Mucosa of rectum (tissue), 2 donors: ENCODE data around the gene PPP1R37.

ENCODE experiments used
- H3K27ac ChIP-seq, 2 donors: one replicate each; pipeline ENCODE4 v1.7.0; 2013; ENCODE audit warnings: inconsistent platforms in 2 of 2, low read depth in 2 of 2, low read length in 2 of 2
- H3K27me3 ChIP-seq, 2 donors: one replicate each; pipeline ENCODE4 v1.7.0; 2013; ENCODE audit warnings: low read length in 2 of 2; ENCODE audit not compliant: control insufficient read depth in 2 of 2, insufficient read depth in 2 of 2
- H3K36me3 ChIP-seq, 2 donors: one replicate each; pipeline ENCODE4 v1.7.0; 2013; ENCODE audit warnings: low read length in 2 of 2; ENCODE audit not compliant: control insufficient read depth in 2 of 2, insufficient read depth in 2 of 2
- H3K4me1 ChIP-seq, 2 donors: one replicate each; pipeline ENCODE4 v1.7.0; 2013; ENCODE audit warnings: low read length in 2 of 2, mild to moderate bottlenecking in 1 of 2; ENCODE audit not compliant: control insufficient read depth in 2 of 2, insufficient read depth in 2 of 2
- H3K4me3 ChIP-seq, 2 donors: one replicate each; pipeline ENCODE4 v1.7.0; 2013; ENCODE audit warnings: low read length in 2 of 2
- H3K9ac ChIP-seq, 2 donors: one replicate each; pipeline ENCODE4 v1.7.0; 2013; ENCODE audit warnings: low read length in 2 of 2, low read depth in 1 of 2, mild to moderate bottlenecking in 1 of 2
- H3K9me3 ChIP-seq, 2 donors: one replicate each; pipeline ENCODE4 v1.7.0; 2013; ENCODE audit warnings: low read length in 2 of 2; ENCODE audit not compliant: control insufficient read depth in 2 of 2
- donor health status: healthy.
- donor health status: Normal muscosa, but diverticular disease.

PPP1R37 gene

GRCh38 chr19:45168767-45169351 is 75.9 kb downstream of the PPP1R37 start:
- Histone ChIP-seq H3K27me3 (no peaks in the 10 kb centered on the region), H3K9me3 (no peaks in the 10 kb centered on the region), H3K36me3 (no peaks in the 10 kb centered on the region), H3K4me1 (peaks cover 12 to 18% of the 10 kb centered on the region in 2 donors), H3K4me3 (no peak overlapping the region), H3K9ac (no peak overlapping the region), H3K27ac (no peak overlapping the region)

DNA sequence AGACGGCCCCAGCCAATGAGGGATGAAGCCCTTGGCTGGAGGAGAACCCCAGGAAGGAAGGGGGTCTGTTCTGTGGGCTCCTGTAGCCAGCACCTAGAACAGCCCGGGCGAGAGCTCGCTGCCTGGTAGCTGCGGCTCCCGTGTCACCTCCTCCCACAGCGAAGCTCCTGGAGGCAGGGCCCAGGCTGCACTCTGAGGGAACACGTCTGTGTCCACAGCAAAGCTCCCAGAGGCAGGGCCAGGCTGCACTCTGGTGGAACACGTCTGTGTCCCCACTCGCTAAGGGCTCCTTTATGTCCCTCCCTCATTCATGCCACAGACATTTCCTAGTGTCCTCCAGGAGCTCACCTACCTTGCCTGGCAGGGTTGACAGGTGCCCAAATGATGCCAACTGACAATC is 76.6 kb downstream of the PPP1R37 start:
- no peak overlapping the region for H3K4me3 ChIP-seq
- no peak overlapping the region for H3K27ac ChIP-seq
- no peaks in the 10 kb centered on the region for H3K27me3 ChIP-seq
- H3K36me3 ChIP-seq, result no peaks in the 10 kb centered on the region
- H3K4me1 ChIP-seq, result peaks cover 6 to 12% of the 10 kb centered on the region in 2 donors
- H3K9ac ChIP-seq, result no peak overlapping the region
- no peaks in the 10 kb centered on the region for H3K9me3 ChIP-seq

GRCh38 chr19:45170146-45171106 is 77.4 kb downstream of the PPP1R37 start:
- H3K27ac ChIP-seq, result no peak overlapping the region
- no peaks in the 10 kb centered on the region for H3K36me3 ChIP-seq
- H3K9me3 ChIP-seq, result no peaks in the 10 kb centered on the region
- no peak overlapping the region for H3K4me3 ChIP-seq
- H3K27me3 ChIP-seq, result no peaks in the 10 kb centered on the region
- no peak overlapping the region for H3K9ac ChIP-seq
- H3K4me1 ChIP-seq, result peaks cover 6 to 9% of the 10 kb centered on the region in 2 donors

- Histone ChIP-seq H3K9ac (no peak overlapping the region), H3K27ac (no peak overlapping the region), H3K27me3 (no peaks in the 10 kb centered on the region), H3K4me3 (no peak overlapping the region), H3K4me1 (peaks cover 6 to 9% of the 10 kb centered on the region in 2 donors), H3K9me3 (no peaks in the 10 kb centered on the region), H3K36me3 (no peaks in the 10 kb centered on the region)
Measured at GRCh38 chr19:45171211-45171623, 78.2 kb downstream of the PPP1R37 start.

DNA sequence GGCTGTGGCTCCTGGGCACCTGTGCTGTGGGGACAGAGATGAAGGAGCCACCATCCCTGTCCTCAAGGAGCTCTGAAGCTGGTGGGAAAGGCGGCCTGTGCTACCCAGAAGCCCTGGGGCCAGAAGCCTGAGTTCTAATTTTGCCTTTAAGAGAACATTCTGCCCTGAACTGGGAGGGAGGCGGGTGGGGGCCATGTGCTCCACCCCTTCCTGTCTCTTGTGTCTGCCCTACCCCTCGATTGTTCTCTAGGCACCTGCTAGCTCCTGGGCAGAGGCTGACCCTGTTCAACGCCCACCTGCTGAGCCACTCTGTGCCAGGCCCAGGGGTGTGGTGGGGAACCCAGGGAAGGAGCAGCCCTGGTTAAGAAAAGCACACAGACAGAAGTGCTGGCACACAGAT is 79.2 kb downstream of the PPP1R37 start:
- Histone ChIP-seq H3K27ac (no peak overlapping the region), H3K9me3 (no peaks in the 10 kb centered on the region), H3K36me3 (no peaks in the 10 kb centered on the region), H3K4me1 (peaks cover 7 to 9% of the 10 kb centered on the region in 2 donors), H3K4me3 (no peak overlapping the region), H3K9ac (no peak overlapping the region), H3K27me3 (no peaks in the 10 kb centered on the region)

- H3K9me3 ChIP-seq, result no peaks in the 10 kb centered on the region
- H3K36me3 ChIP-seq, result no peaks in the 10 kb centered on the region
- no peak overlapping the region for H3K27ac ChIP-seq
- H3K9ac ChIP-seq, result no peak overlapping the region
- no peak overlapping the region for H3K4me3 ChIP-seq
- no peaks in the 10 kb centered on the region for H3K27me3 ChIP-seq
- H3K4me1 ChIP-seq, result peaks cover 7 to 9% of the 10 kb centered on the region in 2 donors
Measured at GRCh38 chr19:45172611-45173208, 79.7 kb downstream of the PPP1R37 start.

DNA sequence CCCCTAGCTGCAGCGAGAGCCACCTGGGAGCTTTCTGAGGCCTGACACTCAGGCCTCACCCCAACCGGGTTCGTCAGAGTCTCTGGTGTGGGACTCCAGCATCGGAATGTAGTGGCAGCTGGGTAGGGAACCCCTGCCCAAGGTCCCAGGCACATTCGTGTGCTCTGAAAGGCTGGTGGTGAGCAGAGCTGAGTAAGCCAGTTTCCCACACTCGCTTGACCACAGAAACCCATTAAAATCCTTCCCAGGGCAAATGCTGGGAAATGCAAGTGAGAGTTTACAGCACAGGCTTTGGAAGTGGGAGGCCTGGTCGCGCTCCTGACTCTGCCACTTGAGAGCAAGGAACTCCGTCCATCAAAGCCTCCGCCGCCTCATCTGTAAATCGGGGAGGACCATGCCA is 80.8 kb downstream of the PPP1R37 start:
- Histone ChIP-seq H3K36me3 (no peaks in the 10 kb centered on the region), H3K4me1 (peaks cover 7 to 9% of the 10 kb centered on the region in 2 donors), H3K4me3 (no peak overlapping the region), H3K9ac (no peak overlapping the region), H3K9me3 (no peaks in the 10 kb centered on the region), H3K27ac (no peak overlapping the region), H3K27me3 (no peaks in the 10 kb centered on the region)

GRCh38 chr19:45175515-45176345 is 82.8 kb downstream of the PPP1R37 start:
- Histone ChIP-seq H3K27me3 (no peaks in the 10 kb centered on the region), H3K27ac (no peak overlapping the region), H3K4me1 (peaks cover 13 to 23% of the 10 kb centered on the region in 2 donors), H3K9me3 (no peaks in the 10 kb centered on the region), H3K4me3 (no peak overlapping the region), H3K36me3 (peaks cover 0 to 3% of the 10 kb centered on the region in 2 donors), H3K9ac (no peak overlapping the region)

DNA sequence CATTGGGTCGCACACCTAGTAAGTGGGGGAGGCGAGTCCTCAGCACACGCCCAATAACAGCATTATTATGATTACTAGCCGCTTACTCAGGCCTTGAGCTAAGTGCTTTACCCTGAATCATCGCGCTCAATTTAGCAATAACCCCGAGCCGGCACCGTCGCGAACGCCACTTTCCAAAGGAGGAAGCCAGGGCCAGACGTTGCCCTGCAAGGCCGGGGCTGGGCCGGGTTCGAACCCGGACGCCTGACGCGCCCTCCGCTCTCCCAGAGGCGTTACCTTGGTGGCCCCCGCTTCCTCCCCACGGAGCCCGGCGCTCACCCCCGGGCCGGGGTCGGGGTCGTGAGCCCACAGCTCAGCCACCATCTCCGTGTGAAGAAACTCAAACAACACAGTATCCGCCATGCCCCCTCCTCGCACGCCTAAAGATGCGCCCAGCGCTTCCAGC is 84.9 kb downstream of the PPP1R37 start, which contains the start of gene TRAPPC6A:
Gene TRAPPC6A (minus strand): TSS at position 421 of the 445 bp plus-strand sequence. CDS start 19 bp downstream, at position 402.
- H3K27me3 ChIP-seq, result no peaks in the 10 kb centered on the region
- H3K4me3 ChIP-seq, result peak within 1 kb of the TSS; percentile 99
- peak within 1 kb of the TSS; percentile 76 to 88 for H3K9ac ChIP-seq
- peaks cover 8 to 22% of the 10 kb centered on the region in 2 donors for H3K4me1 ChIP-seq
- H3K9me3 ChIP-seq, result no peaks in the 10 kb centered on the region
- peak within 1 kb of the TSS; percentile 91 to 94 for H3K27ac ChIP-seq
- peaks cover 0 to 8% of the 10 kb centered on the region in 2 donors for H3K36me3 ChIP-seq
